ENCODE measurements around the gene HECA. TPM values are rescaled to one million over a fixed set of nuclear protein-coding genes. Genes with fewer than 3 reads are reported as not detected.

The HECA gene
- polyA plus RNA-seq, 3 donors: 2.1 to 28.7 (median 3.3) TPM

DNA sequence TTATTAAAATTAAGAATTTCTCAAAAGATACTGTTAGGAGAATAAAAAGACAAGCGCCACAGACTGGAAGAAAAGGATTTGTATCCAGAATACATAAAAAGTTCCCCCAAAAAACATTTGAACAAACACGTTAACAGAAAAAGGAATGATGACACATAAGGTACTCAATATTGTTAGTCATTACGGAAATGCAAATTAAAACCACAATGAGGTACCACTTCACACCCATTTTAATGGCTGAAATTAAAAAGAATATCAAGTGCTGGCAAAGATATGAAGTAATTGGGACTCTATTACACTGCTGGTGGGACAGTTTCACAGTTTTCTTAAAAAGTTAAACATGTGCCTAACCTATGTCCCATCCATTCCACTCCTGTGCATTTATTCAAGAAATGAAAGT lies 51.4 kb downstream of the HECA start:
- Mint-ChIP-seq H3K4me3 (no peak overlapping the region), H3K27ac (no peak overlapping the region), H3K27me3 (ENCODE audit: low read depth in 3 of 3) (peaks cover 0 to 3% (median 1%) of the 10 kb centered on the region in 3 donors), H3K4me1 (no peaks in the 10 kb centered on the region), H3K9me3 (no peaks in the 10 kb centered on the region), H3K36me3 (peaks cover 3 to 27% of the 10 kb centered on the region in 2 donors)
- Histone ChIP-seq H3K27ac (ENCODE audit: low read depth in 1 of 2, low read length in 2 of 2) (no peak overlapping the region), H3K9me3 (replicated peaks in 1 of 2; ENCODE audit: control insufficient read depth in 1 of 2, insufficient read depth in 1 of 2, low read length in 2 of 2) (no peaks in the 10 kb centered on the region), H4K20me1 (ENCODE audit: insufficient read depth, low read length) (peaks cover 10% of the 10 kb centered on the region), H3K4me2 (replicated peaks; ENCODE audit: extremely low read depth, low read length, poor library complexity, severe bottlenecking) (no peak overlapping the region), H3K36me3 (replicated peaks in 1 of 2; ENCODE audit: control insufficient read depth in 1 of 2, insufficient read depth in 2 of 2, low read length in 2 of 2) (peaks cover 5 to 15% of the 10 kb centered on the region in 2 donors), H2AFZ (ENCODE audit: insufficient read depth, low read depth, low read length, poor library complexity, severe bottlenecking) (no peak overlapping the region), H3K4me1 (ENCODE audit: control insufficient read depth in 1 of 2, insufficient read depth in 2 of 2, low read length in 2 of 2) (no peaks in the 10 kb centered on the region), H3K4me3 (replicated peaks in 1 of 3; ENCODE audit: low read depth in 2 of 3, low read length in 3 of 3) (no peak overlapping the region), H3K79me2 (ENCODE audit: insufficient read depth, low read length) (no peaks in the 10 kb centered on the region), H3K27me3 (ENCODE audit: control insufficient read depth in 2 of 2, insufficient read depth in 2 of 2, low read length in 2 of 2) (no peaks in the 10 kb centered on the region), H3K9ac (ENCODE audit: insufficient read depth, low read length, poor library complexity, severe bottlenecking) (no peak overlapping the region)
- no peak for DNase-seq
- no CpG with 5 or more reads among the region's 3 CpGs for WGBS (ENCODE audit: insufficient coverage)
- intact Hi-C loops (cut with micrococcal nuclease): no loop called here
- TF ChIP-seq, protein P1, sequence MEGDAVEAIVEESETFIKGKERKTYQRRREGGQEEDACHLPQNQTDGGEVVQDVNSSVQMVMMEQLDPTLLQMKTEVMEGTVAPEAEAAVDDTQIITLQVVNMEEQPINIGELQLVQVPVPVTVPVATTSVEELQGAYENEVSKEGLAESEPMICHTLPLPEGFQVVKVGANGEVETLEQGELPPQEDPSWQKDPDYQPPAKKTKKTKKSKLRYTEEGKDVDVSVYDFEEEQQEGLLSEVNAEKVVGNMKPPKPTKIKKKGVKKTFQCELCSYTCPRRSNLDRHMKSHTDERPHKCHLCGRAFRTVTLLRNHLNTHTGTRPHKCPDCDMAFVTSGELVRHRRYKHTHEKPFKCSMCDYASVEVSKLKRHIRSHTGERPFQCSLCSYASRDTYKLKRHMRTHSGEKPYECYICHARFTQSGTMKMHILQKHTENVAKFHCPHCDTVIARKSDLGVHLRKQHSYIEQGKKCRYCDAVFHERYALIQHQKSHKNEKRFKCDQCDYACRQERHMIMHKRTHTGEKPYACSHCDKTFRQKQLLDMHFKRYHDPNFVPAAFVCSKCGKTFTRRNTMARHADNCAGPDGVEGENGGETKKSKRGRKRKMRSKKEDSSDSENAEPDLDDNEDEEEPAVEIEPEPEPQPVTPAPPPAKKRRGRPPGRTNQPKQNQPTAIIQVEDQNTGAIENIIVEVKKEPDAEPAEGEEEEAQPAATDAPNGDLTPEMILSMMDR (IDR thresholded peaks at IDR 0.05): no peak

DNA sequence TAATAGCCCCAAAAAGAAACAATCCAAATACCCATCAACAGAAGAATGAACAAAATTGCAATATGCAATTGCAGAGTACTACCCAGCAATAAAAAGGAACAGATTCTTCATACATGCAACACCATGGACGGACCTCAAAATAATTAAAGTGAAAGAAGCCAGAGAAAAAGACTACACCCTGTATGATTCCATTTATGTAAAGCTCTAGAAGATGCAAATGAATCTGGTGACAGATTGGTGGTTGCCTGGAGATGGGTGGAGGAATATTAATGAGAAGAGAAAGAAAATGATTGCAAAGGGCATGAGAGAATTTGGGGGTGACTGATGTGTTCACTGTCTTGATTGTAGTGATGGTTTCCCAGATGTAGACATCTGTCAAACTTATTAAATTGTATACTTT lies 51.8 kb downstream of the HECA start:
- peaks cover 0 to 3% (median 1%) of the 10 kb centered on the region in 3 donors for H3K27me3 Mint-ChIP-seq (ENCODE audit: low read depth in 3 of 3)

More for the DNA sequence above, 51.8 kb downstream of the HECA start:
- Histone ChIP-seq H3K27me3 (ENCODE audit: control insufficient read depth in 2 of 2, insufficient read depth in 2 of 2, low read length in 2 of 2) (no peaks in the 10 kb centered on the region), H4K20me1 (ENCODE audit: insufficient read depth, low read length) (peaks cover 10% of the 10 kb centered on the region), H3K4me1 (ENCODE audit: control insufficient read depth in 1 of 2, insufficient read depth in 2 of 2, low read length in 2 of 2) (no peaks in the 10 kb centered on the region), H3K79me2 (ENCODE audit: insufficient read depth, low read length) (no peaks in the 10 kb centered on the region), H3K36me3 (replicated peaks in 1 of 2; ENCODE audit: control insufficient read depth in 1 of 2, insufficient read depth in 2 of 2, low read length in 2 of 2) (peaks cover under 1 to 10% of the 10 kb centered on the region in 2 donors), H2AFZ (ENCODE audit: insufficient read depth, low read depth, low read length, poor library complexity, severe bottlenecking) (no peak overlapping the region), H3K4me2 (replicated peaks; ENCODE audit: extremely low read depth, low read length, poor library complexity, severe bottlenecking) (no peak overlapping the region), H3K4me3 (replicated peaks in 1 of 3; ENCODE audit: low read depth in 2 of 3, low read length in 3 of 3) (no peak overlapping the region), H3K27ac (ENCODE audit: low read depth in 1 of 2, low read length in 2 of 2) (no peak overlapping the region), H3K9me3 (replicated peaks in 1 of 2; ENCODE audit: control insufficient read depth in 1 of 2, insufficient read depth in 1 of 2, low read length in 2 of 2) (no peaks in the 10 kb centered on the region), H3K9ac (ENCODE audit: insufficient read depth, low read length, poor library complexity, severe bottlenecking) (no peak overlapping the region)
- intact Hi-C loops (cut with micrococcal nuclease): no loop called here
- Mint-ChIP-seq H3K4me1 (no peaks in the 10 kb centered on the region), H3K4me3 (no peak overlapping the region), H3K9me3 (no peaks in the 10 kb centered on the region), H3K36me3 (peaks cover 0 to 24% of the 10 kb centered on the region in 2 donors), H3K27ac (no peak overlapping the region)
- no CpG with 5 or more reads among the region's 1 CpG for WGBS (ENCODE audit: insufficient coverage)
- DNase-seq: no peak
- TF ChIP-seq, protein P1 (IDR thresholded peaks at IDR 0.05): no peak
